HG02885 (cell line): ENCODE data around the gene FAM168A.
"Not testable (repeated sequence)": the region's sequence is repeated elsewhere in the genome, so short reads cannot be mapped to it uniquely, and the experiment has no call there.

Source experiments
- ATAC-seq: cut with Tn5 transposase; IDR thresholded peaks from one replicate; pipeline ENCODE4 v1.9.1; 2021; ENCODE audit warnings: mild to moderate bottlenecking; ENCODE audit not compliant: unreplicated experiment, poor library complexity

FAM168A gene

GRCh38 chr11:73445980-73446379 lies 151.9 kb downstream of the FAM168A start:
- no peak for ATAC-seq

- ATAC-seq: no peak
These were observed 158.7 kb downstream of the FAM168A start for GRCh38 chr11:73439002-73439843.

DNA sequence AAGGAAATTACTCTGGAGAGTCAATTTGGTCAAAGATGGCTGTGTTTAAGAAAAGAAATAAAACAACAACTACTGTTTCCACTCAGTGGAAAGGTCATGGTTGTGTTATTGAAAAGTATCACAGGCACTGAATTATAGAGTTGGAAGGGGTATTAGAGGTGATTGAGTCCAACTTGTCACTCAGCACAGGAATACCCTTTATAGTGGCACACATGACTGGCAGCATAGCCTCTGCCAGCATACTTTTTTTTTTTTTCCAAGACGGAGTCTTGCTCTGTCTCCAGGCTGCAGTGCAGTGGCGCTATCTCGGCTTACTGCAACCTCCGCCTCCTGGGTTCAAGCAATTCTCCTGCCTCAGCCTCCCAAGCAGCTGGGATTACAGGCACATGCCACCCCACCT lies 161.1 kb downstream of the FAM168A start:
- not testable (repeated sequence) for ATAC-seq

GRCh38 chr11:73431396-73431795 lies 166.5 kb downstream of the FAM168A start:
- ATAC-seq: no peak

DNA sequence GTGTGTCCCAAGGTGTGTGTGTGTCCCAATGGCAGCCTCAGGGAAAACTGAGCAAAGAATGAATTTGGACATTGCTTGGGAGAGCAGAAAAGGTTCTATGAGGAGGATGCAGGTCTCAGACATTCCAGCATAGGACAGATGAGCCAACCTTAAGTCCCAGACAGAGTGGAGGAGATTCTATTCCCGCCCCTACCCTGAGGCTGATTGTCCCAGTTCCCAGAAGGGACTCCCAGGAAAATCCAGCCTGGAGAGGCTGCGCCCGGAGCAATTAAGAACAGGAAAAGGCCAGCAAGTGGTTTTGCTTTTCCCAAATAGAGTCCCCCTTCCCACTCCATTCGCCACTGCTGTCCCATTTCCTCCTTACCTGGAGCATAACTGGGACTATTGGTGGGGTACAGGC lies 167.6 kb downstream of the FAM168A start:
- no peak for ATAC-seq

DNA sequence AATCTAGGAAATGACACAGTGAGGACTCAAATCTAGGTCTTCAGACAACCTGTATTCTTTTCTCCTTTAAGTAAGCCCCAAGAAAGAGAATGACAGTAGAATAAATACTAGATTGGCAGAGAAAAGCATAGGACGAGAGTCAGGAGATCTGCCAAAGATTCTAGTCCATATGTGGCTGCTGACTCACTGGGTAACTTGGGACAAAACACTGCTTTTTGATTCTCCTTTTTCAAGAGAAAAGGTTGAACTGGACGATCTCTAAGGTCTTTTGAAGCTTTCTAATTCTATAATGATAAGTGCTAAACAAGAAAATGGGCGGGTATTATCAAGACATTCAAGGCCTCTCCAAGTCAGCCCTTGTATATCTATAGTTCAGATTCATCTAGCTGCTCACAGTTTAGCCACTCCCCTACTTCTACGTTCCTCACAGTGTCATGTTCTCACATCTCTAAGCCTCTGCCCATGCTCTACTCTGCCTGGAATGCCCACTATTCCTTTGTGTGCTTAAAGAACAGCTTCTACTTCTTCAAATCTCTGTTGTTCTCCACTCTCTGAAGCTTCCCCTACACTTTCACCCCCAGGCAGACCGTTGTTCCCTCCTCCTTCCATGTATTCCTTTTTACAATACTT lies 168.7 kb downstream of the FAM168A start:
- no peak for ATAC-seq

- ATAC-seq: no peak
These were observed 169.2 kb downstream of the FAM168A start for GRCh38 chr11:73428699-73429098.

DNA sequence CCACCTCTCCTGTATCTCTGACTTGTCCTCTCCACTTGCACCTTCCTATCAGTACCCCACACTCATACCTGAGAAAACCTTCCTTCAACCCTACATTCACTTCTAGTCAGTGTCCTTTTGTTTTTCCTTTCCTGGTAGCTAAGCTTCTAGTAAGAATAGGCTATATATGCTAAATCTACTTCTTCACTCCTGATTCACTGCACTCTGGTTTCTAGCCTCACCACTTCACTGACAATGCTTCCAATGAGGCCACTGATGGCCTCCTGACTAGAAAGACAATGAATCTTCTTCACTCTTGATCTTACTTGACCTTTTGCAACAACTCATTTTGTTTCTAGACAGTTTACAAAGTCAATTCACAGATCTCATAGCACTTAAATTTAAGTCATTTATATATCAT lies 169.7 kb downstream of the FAM168A start:
- ATAC-seq: no peak

- ATAC-seq: no peak
These were observed 171.6 kb downstream of the FAM168A start for GRCh38 chr11:73426219-73426850.

DNA sequence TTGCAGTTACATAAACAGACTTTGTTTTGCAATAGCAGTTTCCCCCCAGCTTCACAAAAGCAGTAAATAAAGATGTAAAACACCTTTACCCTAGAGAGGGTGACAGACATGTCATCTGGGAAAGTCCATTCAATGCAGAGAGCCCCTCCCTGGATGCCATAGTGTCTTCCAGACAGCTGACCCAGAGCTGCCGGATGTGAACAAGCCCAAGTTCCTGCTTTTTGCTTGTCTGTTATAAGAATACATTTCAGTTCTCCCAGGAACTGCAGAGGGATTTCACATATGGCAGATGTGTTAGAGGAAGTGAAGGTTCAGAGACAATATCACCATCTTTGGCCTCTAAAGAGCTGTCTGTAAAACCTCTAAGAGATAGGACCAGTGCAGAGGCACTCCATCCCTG lies 172.8 kb downstream of the FAM168A start:
- no peak for ATAC-seq

GRCh38 chr11:73423506-73423905 lies 174.4 kb downstream of the FAM168A start:
- no peak for ATAC-seq

DNA sequence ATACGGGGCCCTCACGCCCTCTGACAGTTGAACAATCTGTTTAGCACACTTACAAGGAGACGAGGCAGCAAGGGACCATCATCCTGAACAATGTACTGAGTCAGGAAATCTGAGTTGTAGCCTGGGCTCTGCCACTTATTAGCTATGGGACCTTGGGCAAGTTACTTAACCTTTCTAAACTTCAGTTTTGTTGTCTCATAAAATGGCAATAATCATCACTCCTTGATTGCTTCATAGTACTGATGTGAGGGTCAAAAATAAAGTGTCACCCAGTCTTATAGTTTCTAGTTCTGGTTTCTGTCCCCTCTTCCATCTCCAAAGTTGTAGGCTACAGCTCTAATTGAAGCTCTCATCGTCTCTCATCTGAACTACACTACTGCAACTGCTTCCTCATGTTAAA lies 175.0 kb downstream of the FAM168A start:
- ATAC-seq: no peak

- ATAC-seq: no peak
These were observed 177.8 kb downstream of the FAM168A start for GRCh38 chr11:73420136-73420535.

GRCh38 chr11:73416786-73417185 lies 181.1 kb downstream of the FAM168A start:
- ATAC-seq: no peak

GRCh38 chr11:73415854-73416615 lies 181.9 kb downstream of the FAM168A start:
- ATAC-seq: no peak

GRCh38 chr11:73414977-73415651 lies 182.8 kb downstream of the FAM168A start:
- no peak for ATAC-seq

DNA sequence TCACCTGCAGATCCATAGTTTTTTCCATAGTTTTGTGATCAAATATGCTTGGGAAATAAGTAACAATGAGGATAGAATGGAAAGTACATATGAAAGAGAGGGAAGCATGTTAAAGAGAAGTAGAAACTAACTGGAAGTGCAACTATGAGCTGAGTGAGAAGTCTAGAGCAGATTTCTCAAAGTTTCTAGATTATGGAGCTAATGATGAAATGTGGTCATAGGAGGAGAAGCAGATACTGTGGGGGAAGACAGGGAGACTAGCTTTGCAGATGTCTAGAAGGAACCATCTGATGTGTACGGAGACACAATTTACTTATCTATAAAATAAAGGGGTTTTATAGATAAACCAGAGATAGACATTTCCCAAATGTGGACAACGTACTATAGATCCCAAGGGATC lies 184.7 kb downstream of the FAM168A start:
- no peak for ATAC-seq

- no peak for ATAC-seq
These were observed 185.6 kb downstream of the FAM168A start for GRCh38 chr11:73412308-73412707.

- ATAC-seq: no peak
These were observed 186.9 kb downstream of the FAM168A start for GRCh38 chr11:73411031-73411430.

GRCh38 chr11:73410627-73411026 lies 187.3 kb downstream of the FAM168A start:
- ATAC-seq: no peak
